Measurements from ENCODE around the gene NAALAD2. TPM values are rescaled to one million over a fixed set of nuclear protein-coding genes. Genes with fewer than 3 reads are reported as not detected.
"Not testable (repeated sequence)": the region's sequence is repeated elsewhere in the genome, so short reads cannot be mapped to it uniquely, and the experiment has no call there.

Gene NAALAD2
- total RNA-seq, 1 donor from 2014 or later, result 8.5 TPM

DNA sequence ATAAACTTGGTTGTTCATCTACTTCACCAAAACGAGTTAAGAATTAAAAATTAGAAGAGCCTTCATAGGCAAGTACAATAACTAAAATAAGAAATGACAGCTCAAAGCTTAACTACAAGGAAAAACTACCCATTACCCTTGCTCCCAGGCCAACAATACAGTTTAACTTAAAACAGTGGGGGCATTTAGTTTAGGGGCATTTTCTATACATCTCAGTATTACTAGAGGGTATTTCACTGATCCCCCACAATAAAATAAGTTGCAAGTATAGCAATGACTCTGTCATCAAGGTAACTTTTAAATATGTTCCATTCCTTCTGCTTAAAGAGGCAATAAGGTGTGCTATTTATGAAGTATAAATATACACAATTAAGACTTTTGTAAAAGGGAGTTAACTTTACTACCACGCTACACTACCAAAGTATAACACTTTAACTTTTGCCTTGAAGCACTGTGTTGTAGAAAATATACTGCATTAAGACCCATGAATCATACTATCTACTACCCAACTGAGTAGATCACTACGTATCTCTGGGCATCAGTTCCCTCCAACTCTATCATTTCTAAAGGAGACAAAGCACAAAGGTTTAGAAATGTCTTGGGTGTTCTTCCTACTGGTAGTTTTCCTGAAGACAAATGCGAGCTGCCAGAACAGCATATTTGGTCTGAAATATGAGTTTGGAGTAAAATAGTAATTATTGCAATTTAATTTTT is 58.6 kb downstream of the NAALAD2 start:
- DNase-seq, result no peak

DNA sequence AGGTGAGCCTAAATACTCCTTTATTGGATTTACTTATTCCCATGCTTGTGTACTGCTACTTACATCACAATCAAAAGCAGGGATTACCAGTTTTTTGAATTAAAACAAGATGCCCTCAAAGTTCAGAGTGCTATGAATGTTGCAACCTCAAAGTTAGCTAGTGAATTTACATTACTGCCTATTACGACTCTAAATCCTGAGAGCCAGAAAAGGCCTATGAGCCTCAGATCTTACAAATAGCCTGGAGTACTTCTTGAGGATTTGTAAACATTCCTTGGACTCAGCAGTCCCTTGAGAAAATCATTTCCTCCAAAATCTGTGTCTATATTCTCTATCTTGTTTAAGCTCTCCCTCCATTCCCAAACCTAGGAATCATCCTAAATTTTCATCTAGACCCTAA is 62.9 kb downstream of the NAALAD2 start:
- no peak for DNase-seq

DNA sequence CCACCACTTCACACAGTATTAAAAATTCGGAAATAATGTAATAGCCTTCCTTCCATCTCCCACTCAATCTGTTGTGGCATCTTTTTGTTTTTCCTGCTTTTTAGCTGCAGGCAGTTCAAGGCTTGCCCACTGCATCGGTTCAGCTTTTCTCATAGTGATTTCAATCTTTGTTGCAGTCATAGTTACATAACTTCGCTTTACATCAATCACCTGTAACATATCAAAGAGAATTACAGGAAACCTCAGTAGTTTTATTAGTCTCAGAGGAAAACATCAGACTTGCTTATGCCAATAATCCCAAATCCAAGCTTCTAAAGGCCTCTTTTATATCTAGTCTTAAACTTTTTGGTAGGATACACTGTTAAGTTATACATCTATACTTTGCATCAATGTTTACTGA is 67.9 kb downstream of the NAALAD2 start:
- DNase-seq, result no peak

DNA sequence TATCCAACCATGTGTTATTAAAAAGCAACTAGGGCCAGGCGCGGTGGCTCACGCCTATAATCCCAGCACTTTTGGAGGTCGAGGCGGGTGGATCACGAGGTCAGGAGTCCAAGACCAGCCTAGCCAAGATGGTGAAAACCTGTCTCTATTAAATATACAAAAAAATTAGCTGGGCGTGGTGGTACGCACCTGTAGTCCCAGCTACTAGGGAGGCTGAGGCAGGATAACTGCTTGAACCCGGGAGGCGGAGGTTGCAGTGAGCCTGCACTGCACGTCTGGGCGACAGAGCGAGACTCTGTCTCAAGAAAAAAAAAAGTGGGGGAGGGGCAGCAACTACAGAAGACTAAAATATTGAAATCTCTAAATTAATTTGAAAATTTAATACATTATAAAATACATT is 69.9 kb downstream of the NAALAD2 start:
- no peak for DNase-seq

GRCh38 chr11:90204832-90205646 is 70.6 kb downstream of the NAALAD2 start:
- DNase-seq, result peak; percentile 68

DNA sequence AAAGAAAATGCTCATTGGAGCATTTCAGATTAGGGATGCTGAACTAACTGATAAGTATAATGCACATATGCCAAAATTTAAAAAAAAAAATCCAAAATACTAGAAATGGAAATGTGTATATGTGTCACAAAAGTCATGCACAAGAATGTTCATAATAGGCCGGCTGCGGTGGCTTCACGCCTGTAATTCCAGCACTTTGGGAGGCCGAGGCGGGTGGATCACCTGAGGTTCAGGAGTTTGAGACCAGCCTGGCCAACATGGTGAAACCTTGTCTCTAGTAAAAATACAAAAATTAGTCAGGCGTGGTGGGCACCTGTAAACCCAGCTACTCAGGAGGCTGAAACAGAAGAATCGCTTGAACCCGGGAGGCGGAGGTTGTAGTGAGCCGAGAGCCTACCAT is 73.5 kb downstream of the NAALAD2 start:
- DNase-seq, result not testable (repeated sequence)

GRCh38 chr11:90208857-90209256 is 74.4 kb downstream of the NAALAD2 start:
- DNase-seq, result no peak

DNA sequence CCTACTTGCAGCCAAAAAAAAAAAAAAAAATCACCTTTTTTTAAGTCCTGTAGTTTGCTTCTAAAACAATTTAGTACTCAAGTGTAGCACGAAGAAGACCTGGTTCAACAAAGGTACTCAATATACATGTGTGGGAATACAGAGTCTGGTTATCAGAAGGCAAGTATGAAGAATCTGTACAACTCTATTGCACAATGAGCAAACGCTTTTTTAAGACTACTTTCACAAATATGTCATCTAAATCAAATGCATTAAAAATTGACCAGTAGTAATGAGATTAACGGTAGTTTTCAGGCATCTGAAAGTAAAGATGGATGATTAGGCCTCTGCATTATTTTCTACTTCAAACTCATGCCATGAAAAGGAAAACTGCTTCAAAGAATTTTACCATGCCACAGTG is 78.9 kb downstream of the NAALAD2 start:
- DNase-seq, result no peak

DNA sequence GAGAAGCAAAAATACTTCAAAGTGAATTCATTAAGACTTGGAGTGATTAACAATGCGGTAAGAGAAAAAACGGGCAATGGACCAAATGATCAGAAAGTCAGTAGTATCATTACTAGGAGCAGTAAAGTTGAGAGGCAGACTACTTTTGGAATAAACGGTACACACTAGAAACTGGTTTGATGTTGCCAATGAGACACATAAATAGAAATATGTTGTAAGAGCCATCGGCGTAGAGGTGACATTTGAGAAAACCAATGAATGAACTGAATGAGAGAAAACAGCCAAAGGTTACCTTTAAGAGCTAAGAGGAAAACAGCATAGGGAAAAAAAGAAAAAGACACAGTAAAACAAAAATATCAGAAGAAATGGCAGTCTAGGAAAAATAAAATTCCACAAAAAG is 82.1 kb downstream of the NAALAD2 start:
- DNase-seq, result no peak

DNA sequence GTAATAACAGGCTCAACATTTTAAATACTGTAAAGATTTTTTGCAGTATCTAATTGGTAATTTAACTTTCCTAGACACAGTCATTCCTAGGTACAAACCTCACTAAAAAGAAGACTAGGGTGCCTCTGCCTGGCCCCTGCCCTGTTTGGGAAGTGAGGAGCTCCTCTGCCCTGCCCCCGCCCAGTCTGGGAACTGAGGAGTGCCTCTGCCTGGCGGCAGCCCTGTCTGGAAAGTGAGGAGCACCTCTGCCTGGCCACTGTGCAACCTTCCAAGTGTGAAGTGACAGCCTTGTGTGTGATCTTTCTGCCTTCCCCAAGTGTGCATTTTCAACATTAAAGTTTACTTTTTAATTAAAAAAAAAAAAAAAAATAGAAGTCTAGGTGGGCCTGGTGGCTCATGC is 84.1 kb downstream of the NAALAD2 start:
- DNase-seq, result no peak

DNA sequence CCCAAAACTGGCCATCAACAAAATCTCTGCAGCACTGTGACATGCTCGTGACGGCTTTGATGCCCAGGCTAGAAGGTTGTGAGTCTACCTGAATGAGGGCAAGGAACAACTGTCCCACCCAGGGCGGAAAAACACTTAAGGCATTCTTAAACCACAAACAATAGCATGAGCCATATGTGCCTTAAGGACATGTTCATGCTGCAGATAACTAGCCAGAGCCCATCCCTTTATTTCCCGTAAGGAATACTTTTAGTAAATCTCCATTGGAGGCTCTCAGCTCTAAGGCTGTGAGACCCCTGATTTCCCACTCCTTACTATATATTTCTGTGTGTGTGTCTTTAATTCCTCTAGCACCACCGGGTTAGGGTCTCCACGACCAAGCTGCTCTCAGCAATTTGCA is 85.0 kb downstream of the NAALAD2 start:
- DNase-seq, result no peak

- no peak for DNase-seq
Measured at GRCh38 chr11:90220391-90220790, 85.9 kb downstream of the NAALAD2 start.

DNA sequence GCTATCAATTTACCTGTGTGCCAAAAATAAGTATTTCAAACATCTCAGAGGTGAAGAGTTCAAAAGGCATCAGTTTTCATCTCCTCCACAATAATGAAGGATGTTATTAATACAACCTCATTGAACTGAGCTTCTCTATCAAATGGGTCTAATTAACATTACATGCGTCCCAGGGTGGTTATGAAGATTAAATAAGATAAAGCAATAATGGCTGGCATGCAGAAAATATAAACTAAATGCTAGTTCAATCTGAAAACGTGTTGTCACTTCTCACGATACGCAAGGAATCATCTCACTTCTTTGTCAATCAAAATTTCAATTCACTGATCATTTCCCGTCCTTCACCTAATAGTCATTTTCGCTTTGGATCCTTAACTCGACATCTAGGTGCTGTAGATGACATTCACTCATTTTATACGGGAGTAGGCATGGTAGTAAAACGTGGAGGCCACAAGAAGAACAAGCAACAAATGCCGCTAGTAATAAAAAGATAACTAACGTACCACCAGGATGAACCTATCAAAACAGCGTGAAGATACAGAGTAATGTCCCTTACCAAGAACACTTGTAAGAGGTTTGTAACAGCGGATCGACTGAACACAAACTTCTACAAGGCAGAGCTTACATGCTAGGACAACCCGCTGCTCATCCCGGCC is 87.5 kb downstream of the NAALAD2 start:
- no peak for DNase-seq

GRCh38 chr11:90222459-90223247 is 88.2 kb downstream of the NAALAD2 start, which contains the start of gene CHORDC1:
CHORDC1 (minus strand) TSS chr11:90223049; CDS start chr11:90222954, 95 bp downstream.
- DNase-seq, result peak; percentile 95

- no peak for DNase-seq
Measured at GRCh38 chr11:90223248-90223585, 88.8 kb downstream of the NAALAD2 start.

GRCh38 chr11:90228056-90228455 is 93.6 kb downstream of the NAALAD2 start:
- no peak for DNase-seq

DNA sequence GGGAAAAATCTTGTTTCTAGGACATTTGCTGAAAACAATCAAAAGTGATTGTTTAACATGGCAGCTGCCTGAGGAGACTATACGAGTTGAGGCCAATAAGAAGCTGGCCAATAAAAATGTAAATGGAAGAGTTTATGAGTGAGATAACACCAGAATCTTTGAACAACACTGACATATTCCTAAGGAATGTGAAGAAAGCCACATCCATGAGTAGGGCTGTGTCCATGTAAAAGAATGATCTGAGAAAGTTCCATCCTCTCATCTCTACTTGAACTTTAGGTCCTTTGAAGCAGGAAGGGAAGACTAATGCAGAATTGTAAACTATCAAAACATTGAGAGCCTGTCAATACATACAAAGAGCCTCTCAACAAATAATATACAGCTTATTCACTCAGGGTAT is 95.3 kb downstream of the NAALAD2 start:
- DNase-seq, result no peak

DNA sequence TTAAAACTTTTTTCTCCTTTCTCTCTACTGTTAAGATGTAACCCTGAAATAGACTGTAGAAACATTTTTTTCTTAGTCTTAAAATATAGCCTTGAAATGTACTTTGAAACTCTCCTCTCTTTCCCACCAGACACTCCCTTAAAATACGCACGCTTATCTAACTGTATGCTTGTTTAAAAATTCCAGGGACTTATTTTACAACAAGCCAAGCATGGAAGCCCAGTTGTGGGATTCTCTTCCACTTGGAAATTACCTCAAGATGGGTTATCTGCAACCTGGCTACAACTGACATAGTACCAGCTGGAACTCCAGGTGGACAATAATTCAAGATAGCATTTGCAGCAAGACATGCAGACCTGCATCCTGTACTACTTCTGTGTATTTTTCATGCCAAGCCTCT is 100.5 kb downstream of the NAALAD2 start:
- no peak for DNase-seq

DNA sequence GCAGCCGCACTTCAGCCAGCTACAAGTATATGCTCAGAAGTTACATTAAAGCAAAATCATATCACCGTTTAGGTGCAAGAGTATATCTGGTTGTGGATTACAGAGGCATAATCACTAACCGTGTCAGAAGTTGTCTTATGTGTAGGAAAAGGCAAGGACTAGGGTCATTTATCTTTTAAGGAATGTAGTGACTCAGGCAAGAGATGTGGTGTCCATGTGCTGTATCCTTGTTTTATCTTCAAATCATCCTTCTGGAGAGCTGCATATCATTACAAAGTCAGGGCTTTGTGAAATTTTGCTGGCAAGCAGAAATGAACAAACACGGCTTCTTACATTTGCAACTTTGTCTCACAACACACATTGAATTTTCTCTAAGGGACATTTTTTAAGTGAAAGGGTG is 101.1 kb downstream of the NAALAD2 start:
- DNase-seq, result no peak

DNA sequence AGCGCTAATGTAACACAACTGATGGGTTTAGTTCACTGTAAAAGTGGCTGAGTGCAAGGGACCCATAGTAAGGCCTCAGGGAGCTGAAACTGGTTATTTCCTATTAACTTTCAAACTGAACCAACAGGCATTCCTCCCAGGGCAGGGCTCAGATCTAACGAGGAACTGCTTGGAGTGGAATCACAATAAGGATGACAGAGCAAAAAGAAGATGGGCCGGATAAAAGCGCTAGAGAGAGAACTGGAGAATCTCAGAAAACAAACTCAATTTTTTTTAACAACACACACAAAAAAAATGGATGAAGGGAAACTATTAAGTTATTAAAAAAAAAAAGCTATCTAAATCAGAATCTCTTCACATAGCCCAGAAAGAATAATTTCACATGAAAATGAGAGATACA is 102.5 kb downstream of the NAALAD2 start:
- no peak for DNase-seq

DNA sequence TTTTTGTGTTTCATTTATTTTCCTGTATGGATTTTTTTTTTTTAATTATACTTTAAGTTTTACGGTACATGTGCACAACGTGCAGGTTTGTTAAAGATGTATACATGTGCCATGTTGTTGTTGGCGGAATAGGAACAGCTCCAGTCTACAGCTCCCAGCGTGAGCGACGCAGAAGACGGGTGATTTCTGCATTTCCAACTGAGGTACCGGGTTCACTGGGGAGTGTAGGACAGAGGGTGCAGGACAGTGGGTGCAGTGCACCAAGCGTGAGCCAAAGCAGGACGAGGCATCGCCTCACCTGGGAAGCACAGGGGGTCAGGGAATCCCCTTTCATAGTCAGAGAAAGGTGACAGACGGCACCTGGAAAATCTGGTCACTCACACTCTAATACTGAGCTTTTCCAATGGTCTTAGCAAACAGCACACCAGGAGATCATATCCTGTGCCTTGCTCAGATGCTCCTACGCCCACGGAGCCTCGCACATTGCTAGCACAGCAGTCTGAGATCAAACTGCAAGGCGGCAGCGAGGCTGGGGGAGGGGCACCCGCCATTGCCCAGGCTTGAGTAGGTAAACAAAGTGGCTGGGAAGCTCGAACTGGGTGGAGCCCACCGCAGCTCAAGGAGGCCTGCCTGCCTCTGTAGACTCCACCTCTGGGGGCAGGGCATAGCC is 105.6 kb downstream of the NAALAD2 start:
- not testable (repeated sequence) for DNase-seq

DNA sequence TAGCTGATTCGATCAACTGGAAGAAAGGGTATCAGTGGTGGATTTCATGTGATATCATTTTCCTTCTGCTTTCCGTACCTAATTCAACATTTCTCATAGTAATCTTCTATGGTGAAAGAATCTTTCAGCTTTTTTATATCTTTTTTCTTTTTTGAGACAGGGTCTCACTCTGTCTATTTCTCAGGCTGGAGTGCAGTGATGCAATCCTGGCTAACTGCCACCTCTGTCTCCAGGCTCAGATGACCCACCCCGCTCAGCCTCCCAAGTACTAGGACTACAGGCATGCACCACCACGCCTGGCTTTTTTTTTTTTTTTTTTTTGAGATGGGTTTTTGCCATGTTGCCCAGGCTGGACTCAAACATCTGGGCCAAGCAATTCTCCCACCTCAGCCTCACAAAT is 107.0 kb downstream of the NAALAD2 start:
- no peak for DNase-seq
